Activated naive CD8-positive, alpha-beta T cell (primary cell): Measurements from ENCODE around the gene WDR76.
A peak's percentile ranks its signal among the peaks of the same experiment; 100 is the strongest.

Experiments
- H3K27ac Mint-ChIP-seq: one replicate; pipeline ENCODE4 v1.8.0; 2021; ENCODE audit warnings: mixed read lengths
- H3K27me3 Mint-ChIP-seq: one replicate; pipeline ENCODE4 v1.8.0; 2021; ENCODE audit warnings: mixed read lengths
- H3K36me3 Mint-ChIP-seq: one replicate; pipeline ENCODE4 v1.8.0; 2021; ENCODE audit warnings: mixed read lengths
- H3K4me1 Mint-ChIP-seq: one replicate; pipeline ENCODE4 v1.8.0; 2021; ENCODE audit warnings: low read depth, mixed read lengths
- H3K4me3 Mint-ChIP-seq: one replicate; pipeline ENCODE4 v1.8.0; 2021; ENCODE audit warnings: mild to moderate bottlenecking, mixed read lengths
- H3K9me3 Mint-ChIP-seq: one replicate; pipeline ENCODE4 v1.8.0; 2021; ENCODE audit warnings: low read depth, mixed read lengths

Gene WDR76

DNA sequence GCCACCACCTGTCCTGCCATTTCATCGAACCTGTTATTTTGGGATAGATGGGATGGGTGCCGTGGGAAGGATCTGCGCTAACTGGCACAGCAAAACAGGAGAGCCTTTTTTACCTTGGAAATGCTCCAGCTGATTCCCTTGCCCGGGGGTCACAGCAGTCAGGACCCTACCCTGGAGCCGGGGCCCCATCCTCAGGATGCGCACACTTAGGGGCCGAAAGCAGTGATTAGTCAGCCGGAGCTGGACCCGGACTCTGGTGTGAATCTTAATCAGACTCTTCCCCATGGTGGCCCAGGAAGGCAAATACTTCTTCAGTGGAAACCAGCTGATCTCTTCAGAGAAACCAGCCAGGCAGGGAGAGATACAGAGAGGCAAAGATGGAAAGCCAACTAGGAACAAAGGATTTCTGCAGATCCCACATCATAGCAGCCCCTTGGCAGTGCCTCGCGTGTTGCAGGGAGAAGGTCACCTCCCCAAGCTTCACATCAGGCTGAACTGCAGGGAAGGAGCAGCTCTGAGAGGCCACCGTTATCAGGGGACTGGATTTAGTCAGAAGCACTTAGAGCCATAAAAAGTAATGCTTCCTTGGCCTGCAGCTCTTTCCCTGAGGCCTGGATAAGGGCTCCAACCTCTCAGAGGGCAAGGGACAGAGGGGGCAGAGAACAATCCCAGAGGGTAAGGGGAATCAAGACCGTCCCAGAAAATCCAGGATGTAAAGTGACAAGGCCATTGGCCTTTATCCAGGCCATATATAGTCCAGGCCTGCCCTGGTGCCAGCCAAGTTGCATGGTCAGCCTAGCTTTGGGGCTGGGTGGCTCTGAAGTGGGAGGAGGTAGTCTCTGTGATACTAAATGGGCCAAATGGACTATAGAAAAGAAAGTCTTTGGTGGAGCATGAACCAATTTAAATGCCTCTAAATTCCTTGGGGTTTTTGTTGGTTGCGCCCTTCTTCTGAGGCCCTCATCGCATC is 52.9 kb downstream of the WDR76 start:
- H3K4me3 Mint-ChIP-seq, result no peak overlapping the region
- H3K4me1 Mint-ChIP-seq, result no peaks in the 10 kb centered on the region
- peaks cover 1% of the 10 kb centered on the region for H3K36me3 Mint-ChIP-seq
- H3K27ac Mint-ChIP-seq, result no peak overlapping the region
- no peaks in the 10 kb centered on the region for H3K9me3 Mint-ChIP-seq
- H3K27me3 Mint-ChIP-seq, result no peaks in the 10 kb centered on the region

DNA sequence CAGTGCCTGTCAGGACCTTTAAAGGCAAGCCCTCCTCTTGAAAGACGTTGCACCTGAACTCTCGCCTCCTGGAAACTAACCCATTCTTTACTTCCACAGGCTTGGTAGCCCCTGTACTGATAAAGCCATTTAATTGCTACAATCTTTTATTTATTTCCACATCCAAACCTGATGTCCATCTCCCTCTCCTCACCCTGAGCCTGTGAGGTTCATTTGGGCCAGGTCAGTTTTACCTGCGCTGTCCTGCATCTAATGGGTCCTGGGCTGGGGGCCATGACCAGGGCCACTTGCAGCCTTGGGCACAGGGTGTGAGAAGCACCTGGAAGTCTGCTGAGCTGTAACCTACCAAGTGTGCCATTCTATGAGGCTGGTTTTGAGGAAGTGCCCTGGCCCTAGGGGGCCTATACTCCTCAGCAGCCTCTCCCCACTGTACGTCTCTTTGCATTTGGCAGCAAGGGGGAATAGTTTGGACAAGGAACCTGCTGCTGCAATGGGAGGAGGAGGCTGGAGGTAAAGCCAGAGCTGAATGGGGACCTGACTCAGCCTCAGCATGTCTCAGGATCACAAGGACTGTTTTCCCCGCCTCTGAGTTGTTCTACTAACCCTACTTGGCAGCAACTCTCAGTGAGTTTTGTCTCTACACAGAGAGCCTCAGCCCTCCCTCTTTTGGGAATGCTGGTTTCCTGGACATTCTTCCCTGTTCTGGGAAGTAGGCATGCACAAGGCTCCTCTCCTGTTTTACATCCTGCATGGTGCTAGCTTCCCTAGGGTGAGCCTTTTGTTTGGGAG is 53.8 kb downstream of the WDR76 start:
- Mint-ChIP-seq H3K27ac (no peak overlapping the region), H3K9me3 (no peaks in the 10 kb centered on the region), H3K36me3 (peaks cover 4% of the 10 kb centered on the region), H3K27me3 (no peaks in the 10 kb centered on the region), H3K4me1 (no peaks in the 10 kb centered on the region), H3K4me3 (no peak overlapping the region)

DNA sequence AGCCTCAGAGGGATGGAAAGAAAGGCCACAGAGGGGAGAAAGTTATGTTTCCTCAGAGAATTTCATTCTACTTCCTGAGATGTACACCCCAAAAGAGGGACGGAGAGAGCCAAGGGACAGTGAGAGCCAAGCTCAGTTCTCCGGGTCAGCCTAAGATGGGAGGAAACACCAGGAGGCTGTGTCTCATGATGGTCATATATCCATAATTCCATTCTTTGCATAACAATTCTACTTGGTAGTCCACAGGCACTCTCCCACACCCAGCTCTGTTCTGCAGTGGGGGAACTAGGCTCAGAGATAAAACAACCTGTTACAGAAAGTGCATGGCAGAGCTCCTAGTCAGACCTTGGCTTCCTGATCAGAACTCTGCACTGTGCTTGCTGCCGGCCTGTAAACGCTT is 54.4 kb downstream of the WDR76 start:
- H3K27me3 Mint-ChIP-seq, result no peaks in the 10 kb centered on the region
- no peak overlapping the region for H3K27ac Mint-ChIP-seq
- peaks cover 4% of the 10 kb centered on the region for H3K36me3 Mint-ChIP-seq

DNA sequence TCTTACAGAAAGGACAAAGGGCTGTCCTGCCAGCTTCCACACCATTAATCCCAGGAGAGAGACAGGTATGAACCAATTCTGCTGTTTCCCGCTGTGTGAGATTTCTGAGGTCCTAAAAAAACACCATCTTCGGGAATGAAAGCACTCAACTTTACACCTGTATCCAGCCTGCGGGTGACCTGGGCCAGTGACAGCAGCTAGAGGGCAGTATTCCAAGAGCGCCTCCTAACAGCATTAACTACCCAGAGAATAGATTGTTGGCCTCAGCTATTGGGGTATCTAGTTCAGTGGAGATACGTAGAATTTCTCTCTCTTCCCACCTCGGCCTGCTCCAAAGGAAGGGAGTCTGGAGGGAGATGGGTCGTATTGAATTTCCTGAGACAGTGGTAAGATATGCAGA is 55.1 kb downstream of the WDR76 start:
- no peaks in the 10 kb centered on the region for H3K9me3 Mint-ChIP-seq
- no peak overlapping the region for H3K4me3 Mint-ChIP-seq
- H3K27ac Mint-ChIP-seq, result no peak overlapping the region
- H3K4me1 Mint-ChIP-seq, result no peaks in the 10 kb centered on the region
- H3K36me3 Mint-ChIP-seq, result peaks cover 4% of the 10 kb centered on the region
- H3K27me3 Mint-ChIP-seq, result no peaks in the 10 kb centered on the region

More for the DNA sequence above, 54.4 kb downstream of the WDR76 start:
- no peak overlapping the region for H3K4me3 Mint-ChIP-seq
- H3K4me1 Mint-ChIP-seq, result no peaks in the 10 kb centered on the region
- H3K9me3 Mint-ChIP-seq, result no peaks in the 10 kb centered on the region

DNA sequence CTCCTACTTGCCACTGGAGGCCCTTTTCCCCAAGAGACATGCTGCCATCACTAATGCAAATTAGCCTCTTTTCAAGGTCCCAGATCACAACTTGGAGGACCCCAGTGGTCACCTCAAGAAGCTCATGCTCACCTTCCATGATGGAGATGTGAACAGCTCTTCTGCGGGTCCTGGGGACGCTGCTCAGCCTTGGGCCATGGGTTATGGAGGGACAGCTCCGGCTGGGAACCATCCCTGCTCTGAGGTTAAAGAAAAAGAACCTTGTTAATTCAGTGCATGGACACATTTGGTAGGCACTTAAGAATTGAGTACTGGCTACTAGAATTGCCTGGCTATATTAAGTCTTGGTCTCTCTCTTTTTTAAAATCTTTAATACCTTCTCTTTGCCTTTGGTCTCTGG is 56.8 kb downstream of the WDR76 start:
- H3K27me3 Mint-ChIP-seq, result no peaks in the 10 kb centered on the region
- no peak overlapping the region for H3K27ac Mint-ChIP-seq
- no peaks in the 10 kb centered on the region for H3K4me1 Mint-ChIP-seq
- H3K4me3 Mint-ChIP-seq, result no peak overlapping the region
- H3K9me3 Mint-ChIP-seq, result no peaks in the 10 kb centered on the region
- H3K36me3 Mint-ChIP-seq, result peaks cover 4% of the 10 kb centered on the region

DNA sequence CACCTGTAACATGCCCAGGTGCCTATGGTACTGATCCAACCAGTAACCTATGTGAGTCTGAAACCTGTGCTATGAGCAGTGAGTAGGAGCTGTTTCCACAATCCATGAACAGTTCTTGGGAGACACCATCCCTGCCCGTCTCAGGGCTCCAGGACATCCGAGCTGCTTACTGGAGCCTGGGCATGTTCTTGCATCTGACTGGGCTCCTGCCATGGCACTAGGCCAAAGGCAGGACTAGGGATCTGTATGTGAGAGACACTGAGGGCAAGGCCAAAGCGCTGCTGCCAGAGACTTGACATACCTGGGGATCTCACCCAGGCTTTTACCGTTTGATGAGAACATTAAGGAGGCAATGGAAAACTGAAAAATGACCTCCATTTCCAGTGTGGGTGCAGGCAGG is 59.8 kb downstream of the WDR76 start:
- peaks cover 7% of the 10 kb centered on the region for H3K36me3 Mint-ChIP-seq
- H3K27me3 Mint-ChIP-seq, result no peaks in the 10 kb centered on the region
- H3K9me3 Mint-ChIP-seq, result no peaks in the 10 kb centered on the region
- no peak overlapping the region for H3K4me3 Mint-ChIP-seq
- H3K27ac Mint-ChIP-seq, result no peak overlapping the region
- no peaks in the 10 kb centered on the region for H3K4me1 Mint-ChIP-seq

DNA sequence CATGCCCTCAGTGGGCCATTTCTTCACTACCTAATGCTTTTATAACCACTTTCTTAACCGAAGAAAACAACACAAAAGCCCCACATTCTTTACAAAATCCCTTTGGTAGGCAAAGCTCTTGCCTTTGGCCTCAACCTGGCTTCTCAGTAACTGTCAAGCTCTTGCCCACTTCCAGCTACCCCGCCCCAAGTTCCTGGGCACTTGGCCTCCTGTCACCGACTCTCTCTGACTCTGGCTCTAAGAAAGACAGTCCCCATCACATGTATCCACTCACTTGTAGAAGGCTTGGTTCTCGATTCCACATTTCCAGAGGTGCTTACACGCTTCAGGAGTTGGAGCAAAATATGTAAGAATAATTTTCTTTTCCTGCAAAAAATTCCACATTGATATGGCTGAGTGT is 61.1 kb downstream of the WDR76 start:
- peak overlapping the region; percentile 16 for H3K27ac Mint-ChIP-seq
- no peaks in the 10 kb centered on the region for H3K9me3 Mint-ChIP-seq
- no peaks in the 10 kb centered on the region for H3K27me3 Mint-ChIP-seq
- no peak overlapping the region for H3K4me3 Mint-ChIP-seq
- H3K36me3 Mint-ChIP-seq, result peaks cover 7% of the 10 kb centered on the region
- H3K4me1 Mint-ChIP-seq, result no peaks in the 10 kb centered on the region

DNA sequence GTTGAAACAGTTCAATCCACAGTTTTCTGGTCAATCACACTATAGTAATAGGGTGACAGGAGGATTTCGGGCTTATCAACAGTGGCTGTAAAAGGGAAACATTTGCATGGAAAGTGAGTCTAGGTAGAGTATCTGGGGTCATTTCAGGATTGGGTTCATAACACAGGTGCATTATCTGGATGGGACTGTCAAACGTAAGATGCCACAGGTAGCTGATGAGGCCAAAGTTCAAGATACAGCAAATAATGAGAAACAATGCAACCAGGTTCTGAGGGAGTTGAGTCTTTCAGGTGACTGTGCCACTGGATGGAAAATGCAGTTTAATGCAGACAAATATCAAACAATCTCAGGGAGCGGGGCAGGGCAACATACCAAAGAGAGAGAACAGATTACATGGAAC is 62.2 kb downstream of the WDR76 start:
- peaks cover 7% of the 10 kb centered on the region for H3K36me3 Mint-ChIP-seq
- no peak overlapping the region for H3K27ac Mint-ChIP-seq
- no peaks in the 10 kb centered on the region for H3K4me1 Mint-ChIP-seq
- H3K27me3 Mint-ChIP-seq, result no peaks in the 10 kb centered on the region
- H3K9me3 Mint-ChIP-seq, result no peaks in the 10 kb centered on the region
- H3K4me3 Mint-ChIP-seq, result no peak overlapping the region

DNA sequence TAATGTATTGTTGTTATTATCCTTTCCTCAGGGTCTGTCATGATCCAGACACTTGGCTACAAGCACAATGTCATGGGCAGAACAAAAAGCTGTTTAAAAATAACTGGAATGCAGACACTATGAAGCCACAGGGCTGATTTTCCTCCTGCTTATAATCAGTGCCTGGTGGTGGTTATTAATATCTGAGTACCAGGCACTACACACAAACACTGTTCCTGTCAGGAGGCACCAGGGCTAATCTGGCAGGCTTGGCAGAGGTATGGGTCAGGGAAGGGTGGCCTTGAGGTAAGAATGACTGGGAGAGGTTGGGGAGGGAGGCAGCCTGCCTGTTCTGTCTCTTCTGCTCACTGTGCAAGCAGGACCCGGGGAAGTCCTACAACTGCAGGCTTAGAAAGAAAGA is 67.2 kb downstream of the WDR76 start:
- H3K4me1 Mint-ChIP-seq, result no peaks in the 10 kb centered on the region
- H3K27me3 Mint-ChIP-seq, result no peaks in the 10 kb centered on the region
- no peaks in the 10 kb centered on the region for H3K9me3 Mint-ChIP-seq
- no peak overlapping the region for H3K4me3 Mint-ChIP-seq
- H3K27ac Mint-ChIP-seq, result no peak overlapping the region
- peaks cover 3% of the 10 kb centered on the region for H3K36me3 Mint-ChIP-seq

DNA sequence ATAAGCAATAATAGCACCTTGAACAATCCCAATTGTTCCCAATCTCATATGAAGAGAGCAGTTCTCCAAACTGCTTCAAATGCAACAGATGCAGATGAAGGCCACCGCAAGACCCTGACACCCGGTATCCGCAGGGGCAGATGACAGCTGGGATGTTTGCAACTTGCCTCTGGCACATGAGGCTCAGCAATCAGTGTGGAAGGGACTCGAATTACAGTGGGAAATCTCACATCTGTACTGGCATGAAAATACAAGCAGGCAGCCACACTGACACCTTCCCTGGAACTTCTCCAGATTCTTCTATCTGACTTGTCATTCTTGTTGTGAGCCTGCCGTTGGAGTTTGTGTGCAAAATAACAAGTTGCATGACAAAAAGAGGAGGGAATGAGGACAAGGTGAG is 68.8 kb downstream of the WDR76 start:
- Mint-ChIP-seq H3K4me3 (no peak overlapping the region), H3K36me3 (no peaks in the 10 kb centered on the region), H3K27me3 (no peaks in the 10 kb centered on the region), H3K9me3 (no peaks in the 10 kb centered on the region), H3K4me1 (no peaks in the 10 kb centered on the region), H3K27ac (no peak overlapping the region)

DNA sequence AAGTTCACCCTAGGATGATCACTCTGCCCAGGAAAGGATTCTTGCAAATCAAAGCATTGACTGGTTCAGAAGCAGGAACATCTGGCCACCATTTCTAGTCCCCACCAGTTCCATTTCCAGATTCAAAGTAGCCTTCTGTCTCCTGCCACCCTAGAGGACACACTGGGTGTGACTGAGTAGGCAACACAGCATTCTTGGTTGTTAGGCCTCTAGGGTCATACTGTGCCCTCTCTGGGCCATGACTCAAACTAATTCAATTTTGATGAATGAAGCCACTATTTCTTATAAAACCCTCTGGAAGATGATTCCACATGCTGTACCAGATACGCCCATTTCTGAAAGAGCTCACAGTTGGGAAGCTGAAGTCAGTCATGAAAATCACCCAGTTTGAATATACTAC is 69.7 kb downstream of the WDR76 start:
- no peaks in the 10 kb centered on the region for H3K9me3 Mint-ChIP-seq
- H3K4me1 Mint-ChIP-seq, result no peaks in the 10 kb centered on the region
- no peaks in the 10 kb centered on the region for H3K27me3 Mint-ChIP-seq
- H3K4me3 Mint-ChIP-seq, result no peak overlapping the region
- no peaks in the 10 kb centered on the region for H3K36me3 Mint-ChIP-seq
- no peak overlapping the region for H3K27ac Mint-ChIP-seq

DNA sequence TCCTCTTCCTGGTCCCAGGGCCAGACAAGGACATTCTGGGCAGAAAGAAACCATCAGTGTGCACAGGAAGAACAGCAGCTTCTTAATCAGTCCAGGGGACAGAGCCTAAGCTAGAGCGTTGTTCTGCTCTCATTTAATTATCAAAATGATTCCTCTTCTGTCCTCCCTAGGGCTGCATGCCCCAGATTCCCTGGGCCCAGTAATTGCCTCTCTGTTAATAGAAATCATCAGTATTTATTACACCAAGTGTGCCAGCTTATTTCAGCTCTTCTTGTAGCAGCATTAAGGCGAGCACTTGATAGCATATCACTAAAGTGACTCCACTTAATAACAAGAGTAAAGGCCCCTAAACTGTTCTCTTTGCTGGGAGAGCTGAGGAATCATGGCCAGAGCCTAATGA is 72.1 kb downstream of the WDR76 start:
- Mint-ChIP-seq H3K27me3 (no peaks in the 10 kb centered on the region), H3K27ac (no peak overlapping the region)

DNA sequence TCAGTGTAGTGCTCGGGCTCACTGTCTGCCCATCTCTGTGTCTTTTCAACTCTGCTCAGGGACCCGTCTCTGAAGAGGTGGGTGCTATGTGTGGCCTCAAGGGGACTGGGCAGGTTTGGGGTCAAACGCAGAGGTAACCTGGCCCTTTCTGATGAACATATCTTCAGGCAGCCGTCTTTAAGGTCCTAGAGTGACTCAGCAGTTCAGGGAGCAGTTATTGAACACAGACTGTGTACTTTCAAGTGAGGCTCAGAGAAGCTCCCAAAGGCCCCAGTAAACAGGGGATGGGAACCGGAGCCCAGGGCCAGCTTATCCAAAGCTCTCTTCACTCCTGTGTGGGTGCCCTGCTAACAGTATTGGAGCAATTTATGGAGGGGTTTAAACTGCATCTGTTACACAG is 73.1 kb downstream of the WDR76 start:
- Mint-ChIP-seq H3K9me3 (no peaks in the 10 kb centered on the region), H3K4me1 (peaks cover 2% of the 10 kb centered on the region), H3K4me3 (no peak overlapping the region), H3K27me3 (no peaks in the 10 kb centered on the region), H3K27ac (no peak overlapping the region), H3K36me3 (no peaks in the 10 kb centered on the region)

More for the DNA sequence above, 72.1 kb downstream of the WDR76 start:
- Mint-ChIP-seq H3K4me3 (no peak overlapping the region), H3K9me3 (no peaks in the 10 kb centered on the region), H3K36me3 (no peaks in the 10 kb centered on the region), H3K4me1 (peaks cover 1% of the 10 kb centered on the region)

DNA sequence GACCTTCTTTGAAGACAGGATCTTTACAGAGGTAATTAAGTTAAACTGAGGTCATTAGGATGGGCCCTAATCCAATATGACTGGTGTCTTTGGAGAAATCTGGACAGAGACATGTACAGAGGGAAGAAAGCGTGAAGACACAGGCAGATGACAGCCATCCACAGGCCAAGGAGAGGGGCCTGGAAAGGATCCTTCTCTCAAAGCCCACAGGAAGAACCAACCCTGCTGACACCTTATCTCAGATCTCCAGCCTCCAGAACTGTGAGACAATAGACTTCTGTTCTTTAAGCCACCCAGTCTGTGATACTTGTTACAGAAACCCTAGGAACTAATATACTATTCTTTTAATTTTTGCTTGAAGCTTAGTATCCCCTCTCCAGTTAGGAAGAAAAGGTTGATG is 74.2 kb downstream of the WDR76 start:
- H3K4me3 Mint-ChIP-seq, result no peak overlapping the region
- peaks cover 2% of the 10 kb centered on the region for H3K4me1 Mint-ChIP-seq
- H3K36me3 Mint-ChIP-seq, result no peaks in the 10 kb centered on the region
- no peaks in the 10 kb centered on the region for H3K27me3 Mint-ChIP-seq
- H3K9me3 Mint-ChIP-seq, result no peaks in the 10 kb centered on the region
- no peak overlapping the region for H3K27ac Mint-ChIP-seq

DNA sequence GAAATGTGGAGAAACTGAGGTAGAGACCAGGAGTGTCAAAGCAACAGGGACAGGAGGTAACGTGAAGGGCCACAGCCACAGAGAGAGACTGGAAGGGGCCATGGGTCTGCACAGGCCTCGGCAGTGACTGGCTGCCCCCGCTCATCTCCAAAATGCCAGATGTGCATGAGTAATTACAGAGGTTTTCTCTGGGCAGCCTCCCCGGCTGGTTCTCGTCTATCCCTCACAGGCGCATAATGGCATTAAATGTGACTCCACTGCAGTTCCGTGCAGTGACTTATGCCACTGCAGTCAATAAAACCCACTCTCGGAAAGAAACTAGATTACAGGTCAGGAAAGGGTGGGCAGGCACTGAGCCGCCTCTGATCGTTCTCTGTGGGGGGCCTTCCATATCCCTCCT is 74.7 kb downstream of the WDR76 start:
- no peaks in the 10 kb centered on the region for H3K27me3 Mint-ChIP-seq
- no peaks in the 10 kb centered on the region for H3K36me3 Mint-ChIP-seq
- H3K27ac Mint-ChIP-seq, result no peak overlapping the region
- H3K4me1 Mint-ChIP-seq, result peaks cover 2% of the 10 kb centered on the region
- H3K4me3 Mint-ChIP-seq, result no peak overlapping the region
- H3K9me3 Mint-ChIP-seq, result no peaks in the 10 kb centered on the region
